Measurements from ENCODE around the gene DOK3.

Gene DOK3

DNA sequence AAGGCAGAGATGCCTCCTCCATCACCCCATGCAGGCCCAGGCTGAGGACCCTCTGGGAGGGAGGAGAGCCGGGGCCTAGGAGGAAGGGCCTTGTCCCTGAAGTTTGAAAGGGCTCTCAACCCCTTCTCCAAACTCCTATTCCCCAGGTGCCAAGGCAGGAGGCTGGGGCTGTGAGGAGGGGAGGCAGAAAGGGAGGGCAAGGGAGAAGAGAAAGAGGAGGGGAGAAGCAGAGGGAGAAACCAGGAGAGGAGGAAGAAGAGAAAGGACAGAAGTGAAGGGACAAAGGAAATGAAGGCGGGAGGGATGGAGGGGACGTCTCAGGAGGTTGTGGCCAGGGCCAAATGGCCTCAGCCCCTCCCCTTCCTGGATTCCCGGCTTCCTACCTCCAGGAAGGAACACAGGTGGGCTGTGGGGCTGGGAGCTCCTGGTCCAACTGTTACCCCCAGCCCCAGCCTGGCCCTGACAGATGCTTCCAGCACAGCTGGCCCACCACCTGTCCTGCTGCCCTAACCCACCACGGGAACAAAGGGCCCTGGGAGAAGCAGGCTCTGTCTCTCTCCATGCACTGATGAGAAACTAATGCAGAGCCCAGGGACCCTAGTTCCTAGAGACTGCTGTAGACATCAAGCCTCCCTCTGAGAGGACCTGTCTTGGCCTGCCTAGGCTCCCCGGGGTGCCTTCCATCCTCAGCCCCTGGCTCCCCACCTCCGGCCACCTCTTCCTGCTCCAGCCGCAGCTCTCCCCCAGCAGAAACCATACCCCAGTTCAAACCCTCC is 39.7 kb downstream of the DOK3 start:
- Histone ChIP-seq H3K4me3 (ENCODE audit: low read depth, low read length) (no peak overlapping the region), H3K9me3 (ENCODE audit: severe bottlenecking) (no peaks in the 10 kb centered on the region), H3K36me3 (peaks cover 62% of the 10 kb centered on the region), H3K27ac (no peak overlapping the region), H3K27me3 (ENCODE audit: insufficient read depth, low read depth, severe bottlenecking) (no peaks in the 10 kb centered on the region)
- no peak for DNase-seq
- TF ChIP-seq, protein P1, sequence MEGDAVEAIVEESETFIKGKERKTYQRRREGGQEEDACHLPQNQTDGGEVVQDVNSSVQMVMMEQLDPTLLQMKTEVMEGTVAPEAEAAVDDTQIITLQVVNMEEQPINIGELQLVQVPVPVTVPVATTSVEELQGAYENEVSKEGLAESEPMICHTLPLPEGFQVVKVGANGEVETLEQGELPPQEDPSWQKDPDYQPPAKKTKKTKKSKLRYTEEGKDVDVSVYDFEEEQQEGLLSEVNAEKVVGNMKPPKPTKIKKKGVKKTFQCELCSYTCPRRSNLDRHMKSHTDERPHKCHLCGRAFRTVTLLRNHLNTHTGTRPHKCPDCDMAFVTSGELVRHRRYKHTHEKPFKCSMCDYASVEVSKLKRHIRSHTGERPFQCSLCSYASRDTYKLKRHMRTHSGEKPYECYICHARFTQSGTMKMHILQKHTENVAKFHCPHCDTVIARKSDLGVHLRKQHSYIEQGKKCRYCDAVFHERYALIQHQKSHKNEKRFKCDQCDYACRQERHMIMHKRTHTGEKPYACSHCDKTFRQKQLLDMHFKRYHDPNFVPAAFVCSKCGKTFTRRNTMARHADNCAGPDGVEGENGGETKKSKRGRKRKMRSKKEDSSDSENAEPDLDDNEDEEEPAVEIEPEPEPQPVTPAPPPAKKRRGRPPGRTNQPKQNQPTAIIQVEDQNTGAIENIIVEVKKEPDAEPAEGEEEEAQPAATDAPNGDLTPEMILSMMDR (IDR thresholded peaks at IDR 0.05; ENCODE audit: low read depth, low read length): no peak

DNA sequence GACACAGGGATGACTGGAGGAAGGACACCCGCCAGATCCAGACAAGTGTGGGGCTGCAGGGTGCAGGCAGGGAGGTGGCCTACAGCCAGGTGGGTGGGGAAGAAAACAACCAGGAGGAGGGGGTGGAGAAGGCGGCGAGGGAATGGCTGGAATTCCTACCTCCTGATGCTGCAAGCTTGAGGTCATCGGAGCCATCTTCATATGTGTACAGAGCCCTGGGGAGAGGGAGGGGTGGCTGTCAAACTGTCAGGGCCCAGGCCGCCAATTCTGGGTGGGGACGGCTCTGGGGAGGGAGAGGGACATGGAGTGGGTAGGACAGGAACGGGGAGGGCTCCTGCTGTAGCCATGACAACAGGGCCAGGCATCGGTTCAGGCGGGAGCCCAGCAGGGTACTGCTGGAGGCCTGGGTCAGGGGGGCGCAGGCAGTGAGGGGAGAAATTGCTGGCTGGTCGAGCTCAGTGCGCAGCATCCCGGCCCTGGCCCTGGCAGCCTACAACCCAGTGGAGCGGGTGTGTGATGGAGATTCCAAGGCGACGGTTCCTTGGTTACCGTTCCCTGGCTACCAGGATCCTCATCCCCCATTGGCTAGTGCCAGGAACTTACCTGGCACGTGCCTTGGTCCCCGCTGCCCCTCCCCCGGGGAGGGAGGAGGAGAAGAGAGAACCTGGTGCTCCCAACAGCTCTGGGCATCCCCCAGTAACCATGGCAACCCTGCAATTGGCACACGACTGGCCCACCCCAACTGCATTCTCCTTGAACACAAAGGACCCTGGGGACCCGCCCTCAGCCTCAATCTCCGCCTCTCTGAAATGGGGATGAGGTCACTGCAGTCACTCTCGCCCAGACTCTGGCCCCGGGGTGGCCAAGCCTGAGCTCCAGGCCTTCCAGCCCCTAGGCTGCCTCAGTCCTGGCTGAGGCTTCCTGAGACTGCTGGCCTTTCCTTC is 40.7 kb downstream of the DOK3 start:
- Histone ChIP-seq H3K36me3 (peaks cover 68% of the 10 kb centered on the region), H3K4me3 (ENCODE audit: low read depth, low read length) (no peak overlapping the region), H3K27me3 (ENCODE audit: insufficient read depth, low read depth, severe bottlenecking) (no peaks in the 10 kb centered on the region), H3K9me3 (ENCODE audit: severe bottlenecking) (no peaks in the 10 kb centered on the region), H3K27ac (no peak overlapping the region)
- DNase-seq: no peak
- TF ChIP-seq, protein P1 (IDR thresholded peaks at IDR 0.05; ENCODE audit: low read depth, low read length): no peak

DNA sequence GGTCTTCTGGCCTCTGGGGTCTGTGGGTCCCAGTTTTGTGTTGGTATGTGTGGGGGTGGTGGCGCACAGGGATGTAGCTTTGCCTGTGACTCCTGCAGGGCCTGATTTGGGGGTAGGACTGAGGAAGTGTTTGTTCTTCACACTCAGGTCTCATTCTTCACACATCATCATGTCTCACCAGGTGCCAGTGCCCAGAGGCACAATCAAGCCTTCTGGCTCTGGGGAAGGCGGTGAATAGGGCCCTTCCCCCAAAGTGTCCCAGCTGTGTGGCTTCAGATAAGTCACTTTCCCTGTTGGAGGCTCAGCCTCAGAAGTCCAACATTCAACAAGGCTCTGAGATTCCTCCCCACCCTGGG is 41.3 kb downstream of the DOK3 start:
- Histone ChIP-seq H3K4me3 (ENCODE audit: low read depth, low read length) (no peak overlapping the region), H3K27me3 (ENCODE audit: insufficient read depth, low read depth, severe bottlenecking) (no peaks in the 10 kb centered on the region), H3K27ac (no peak overlapping the region), H3K36me3 (peaks cover 74% of the 10 kb centered on the region), H3K9me3 (ENCODE audit: severe bottlenecking) (no peaks in the 10 kb centered on the region)
- TF ChIP-seq, protein P1 (IDR thresholded peaks at IDR 0.05; ENCODE audit: low read depth, low read length): no peak
- no peak for DNase-seq

DNA sequence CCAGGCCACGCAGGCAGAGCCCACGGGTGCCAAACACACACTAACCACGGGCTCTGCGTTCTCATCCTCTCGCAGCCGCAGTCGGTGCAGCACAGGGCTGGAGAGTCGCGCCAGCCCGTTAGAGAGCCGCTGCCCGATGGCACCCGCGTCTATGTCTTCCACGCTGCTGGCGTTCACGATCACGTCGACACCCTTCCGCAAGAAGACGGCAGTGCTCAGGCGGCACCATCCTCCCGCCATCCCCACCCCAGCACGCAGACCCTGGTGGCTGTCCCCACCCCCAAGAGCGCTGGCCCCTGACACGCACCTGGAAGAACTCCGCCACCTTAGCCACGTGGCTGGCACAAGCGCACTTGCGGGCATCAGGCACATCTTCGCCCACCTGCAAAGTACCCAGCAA is 42.2 kb downstream of the DOK3 start:
- no peak overlapping the region for H3K27ac ChIP-seq
- no peaks in the 10 kb centered on the region for H3K27me3 ChIP-seq (ENCODE audit: insufficient read depth, low read depth, severe bottlenecking)
- H3K9me3 ChIP-seq (ENCODE audit: severe bottlenecking): no peaks in the 10 kb centered on the region
- peaks cover 78% of the 10 kb centered on the region for H3K36me3 ChIP-seq
- TF ChIP-seq, protein P1 (IDR thresholded peaks at IDR 0.05; ENCODE audit: low read depth, low read length): no peak
- H3K4me3 ChIP-seq (ENCODE audit: low read depth, low read length): no peak overlapping the region
- DNase-seq: no peak

DNA sequence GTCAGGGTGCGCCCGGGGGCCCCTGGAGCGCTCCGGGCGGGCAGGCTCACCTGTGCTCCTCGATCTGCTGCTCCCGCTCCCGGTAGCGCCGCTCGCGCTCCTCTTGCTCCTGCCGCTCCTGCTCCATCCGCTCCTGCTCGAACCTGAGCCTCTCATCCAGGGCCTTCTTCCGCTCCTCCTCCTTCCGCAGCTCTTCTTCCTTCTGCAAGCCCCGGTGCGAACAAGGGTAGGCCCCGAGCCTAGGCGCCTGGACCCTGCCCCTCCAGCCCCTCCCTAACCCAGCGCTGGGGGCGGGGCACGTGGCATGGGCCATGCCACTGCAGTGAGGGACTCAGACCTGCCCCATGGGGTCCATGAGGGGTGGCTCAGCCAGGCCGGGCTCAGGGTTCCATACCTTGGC is 42.8 kb downstream of the DOK3 start:
- H3K9me3 ChIP-seq (ENCODE audit: severe bottlenecking): no peaks in the 10 kb centered on the region
- no peak overlapping the region for H3K4me3 ChIP-seq (ENCODE audit: low read depth, low read length)
- no peak for DNase-seq
- TF ChIP-seq, protein P1 (IDR thresholded peaks at IDR 0.05; ENCODE audit: low read depth, low read length): no peak
- H3K27me3 ChIP-seq (ENCODE audit: insufficient read depth, low read depth, severe bottlenecking): no peaks in the 10 kb centered on the region
- H3K27ac ChIP-seq: no peak overlapping the region
- H3K36me3 ChIP-seq: peaks cover 74% of the 10 kb centered on the region

All from WERI-Rb-1 (cell line).